SK-N-SH (cell line): ENCODE measurements around the gene IGSF9.

Experiments
- ELF1 ChIP-seq: IDR thresholded peaks from 2 replicates; pipeline ENCODE4 v1.4.0; 2012
- EP300 ChIP-seq, 2 experiments: IDR thresholded peaks; 2 replicates each; pipeline versions ENCODE4 v1.4.0 to v1.6.1; 2012; ENCODE audit warnings: borderline replicate concordance in 1 of 2, low read depth in 1 of 2, low read length in 1 of 2
- EZH2phosphoT487 ChIP-seq: fragments of 200-600 bp; sonication (generic); IDR thresholded peaks from 2 replicates; pipeline ENCODE4 v1.6.1; 2017; ENCODE audit warnings: low read depth, mixed run types, mild to moderate bottlenecking, antibody characterized with exemption, moderate library complexity, borderline replicate concordance
- MXI1 ChIP-seq: IDR thresholded peaks from 2 replicates; pipeline ENCODE4 v1.6.1; 2012; ENCODE audit warnings: mild to moderate bottlenecking, low read depth, low read length, improper control_type of control experiment
- POLR2AphosphoS5 ChIP-seq: IDR thresholded peaks from 2 replicates; pipeline ENCODE4 v1.6.1; 2012; ENCODE audit warnings: low read depth, low read length
- TCF12 ChIP-seq: IDR thresholded peaks from 2 replicates; pipeline ENCODE4 v1.4.0; 2012
- TF ChIP-seq, protein P1 (sequence below): fragments of 200-600 bp; sonication (generic); IDR thresholded peaks from 2 replicates; pipeline ENCODE4 v1.6.1; 2017; ENCODE audit warnings: antibody characterized with exemption, mild to moderate bottlenecking, moderate library complexity
- TF ChIP-seq, protein P2 (sequence below): IDR thresholded peaks from 2 replicates; pipeline ENCODE4 v1.4.0; 2012; ENCODE audit warnings: low read depth, borderline replicate concordance

DNA sequence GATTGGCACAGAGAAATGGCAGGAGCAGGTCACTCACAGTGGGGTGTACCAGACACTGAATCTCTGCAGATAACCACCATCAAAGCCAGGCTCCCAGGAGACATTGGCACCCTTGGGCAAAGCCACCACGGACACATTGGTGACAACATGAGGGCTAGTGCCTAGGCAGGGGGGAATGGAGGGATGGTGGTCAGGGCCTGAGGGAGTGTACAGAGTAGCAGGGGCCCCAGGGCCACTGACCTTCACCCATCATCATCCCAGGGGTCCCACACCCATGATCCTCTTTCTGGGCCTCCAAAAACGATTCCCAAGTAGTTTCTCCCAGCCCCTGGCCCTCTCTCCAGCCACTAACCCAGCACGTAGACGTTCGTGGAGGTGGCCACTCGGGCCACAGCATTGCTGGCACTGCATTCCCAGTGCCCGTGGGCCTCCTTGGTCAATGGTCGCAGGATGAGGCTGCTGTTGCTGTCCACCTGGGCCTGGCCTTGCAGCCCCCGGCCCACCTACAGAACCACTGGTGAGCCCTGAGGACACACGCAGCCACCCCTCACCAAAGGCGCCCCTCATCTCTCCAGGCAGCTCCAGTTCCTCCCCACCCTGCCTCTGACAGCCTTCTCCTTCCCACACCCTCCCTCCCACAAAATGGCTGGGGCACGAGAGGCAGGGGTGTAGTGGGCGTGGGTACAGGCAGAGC lies 14.2 kb downstream of the IGSF9 start:
- TF ChIP-seq, protein P1, sequence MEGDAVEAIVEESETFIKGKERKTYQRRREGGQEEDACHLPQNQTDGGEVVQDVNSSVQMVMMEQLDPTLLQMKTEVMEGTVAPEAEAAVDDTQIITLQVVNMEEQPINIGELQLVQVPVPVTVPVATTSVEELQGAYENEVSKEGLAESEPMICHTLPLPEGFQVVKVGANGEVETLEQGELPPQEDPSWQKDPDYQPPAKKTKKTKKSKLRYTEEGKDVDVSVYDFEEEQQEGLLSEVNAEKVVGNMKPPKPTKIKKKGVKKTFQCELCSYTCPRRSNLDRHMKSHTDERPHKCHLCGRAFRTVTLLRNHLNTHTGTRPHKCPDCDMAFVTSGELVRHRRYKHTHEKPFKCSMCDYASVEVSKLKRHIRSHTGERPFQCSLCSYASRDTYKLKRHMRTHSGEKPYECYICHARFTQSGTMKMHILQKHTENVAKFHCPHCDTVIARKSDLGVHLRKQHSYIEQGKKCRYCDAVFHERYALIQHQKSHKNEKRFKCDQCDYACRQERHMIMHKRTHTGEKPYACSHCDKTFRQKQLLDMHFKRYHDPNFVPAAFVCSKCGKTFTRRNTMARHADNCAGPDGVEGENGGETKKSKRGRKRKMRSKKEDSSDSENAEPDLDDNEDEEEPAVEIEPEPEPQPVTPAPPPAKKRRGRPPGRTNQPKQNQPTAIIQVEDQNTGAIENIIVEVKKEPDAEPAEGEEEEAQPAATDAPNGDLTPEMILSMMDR = no peak
- TF ChIP-seq ELF1 (no peak), TCF12 (no peak), EZH2phosphoT487 (no peak), POLR2AphosphoS5 (no peak), EP300 (IDR thresholded peaks at IDR 0.05; ENCODE audit: borderline replicate concordance in 1 of 2, low read depth in 1 of 2, low read length in 1 of 2) (no peak), MXI1 (no peak)
- TF ChIP-seq, protein P2, sequence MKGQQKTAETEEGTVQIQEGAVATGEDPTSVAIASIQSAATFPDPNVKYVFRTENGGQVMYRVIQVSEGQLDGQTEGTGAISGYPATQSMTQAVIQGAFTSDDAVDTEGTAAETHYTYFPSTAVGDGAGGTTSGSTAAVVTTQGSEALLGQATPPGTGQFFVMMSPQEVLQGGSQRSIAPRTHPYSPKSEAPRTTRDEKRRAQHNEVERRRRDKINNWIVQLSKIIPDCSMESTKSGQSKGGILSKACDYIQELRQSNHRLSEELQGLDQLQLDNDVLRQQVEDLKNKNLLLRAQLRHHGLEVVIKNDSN = no peak
